Activated naive CD4-positive, alpha-beta T cell treated with anti-CD3 and anti-CD28 coated beads for 36 hours (primary cell): ENCODE data around the gene EXOSC7. TPM values are rescaled to one million over a fixed set of nuclear protein-coding genes. Genes with fewer than 3 reads are reported as not detected.
A peak's percentile ranks its signal among the peaks of the same experiment; 100 is the strongest.

Experiments
- CTCF ChIA-PET: fragments of 350-600 bp; sonication (Branson Sonifier 250); formaldehyde crosslinking; loops from one replicate; lab custom pipeline; 2021; ENCODE audit warnings: antibody characterized with exemption; lab: Charles Lee
- DNase-seq: peaks from one replicate; pipeline ENCODE4 v3.0.0-alpha.2; 2020
- H3K27ac Mint-ChIP-seq: one replicate; pipeline ENCODE4 v1.8.0; 2021; ENCODE audit warnings: mild to moderate bottlenecking, mixed read lengths
- H3K27me3 Mint-ChIP-seq: one replicate; pipeline ENCODE4 v1.8.0; 2021; ENCODE audit warnings: low read depth, mixed read lengths
- H3K36me3 Mint-ChIP-seq: one replicate; pipeline ENCODE4 v1.8.0; 2021; ENCODE audit warnings: low read depth, mixed read lengths
- H3K4me1 Mint-ChIP-seq: one replicate; pipeline ENCODE4 v1.8.0; 2021; ENCODE audit warnings: low read depth, mixed read lengths
- H3K4me3 Mint-ChIP-seq: one replicate; pipeline ENCODE4 v1.8.0; 2021; ENCODE audit warnings: mild to moderate bottlenecking, moderate library complexity, mixed read lengths
- H3K9me3 Mint-ChIP-seq: one replicate; pipeline ENCODE4 v1.8.0; 2021; ENCODE audit warnings: mixed read lengths
- intact Hi-C: fragments of 100-400 bp; cut with micrococcal nuclease; formaldehyde crosslinking; loops from one replicate; pipeline ENCODE4 v1.15.1; 2023
- total RNA-seq, 2 experiments: library from RNA; stranded (reverse); gene quantifications; one replicate each; pipeline ENCODE4 v1.2.3, GENCODE V29; 2021

Gene EXOSC7
- total RNA-seq, 2 experiments from 2014 or later: 61.4 to 64.7 TPM

DNA sequence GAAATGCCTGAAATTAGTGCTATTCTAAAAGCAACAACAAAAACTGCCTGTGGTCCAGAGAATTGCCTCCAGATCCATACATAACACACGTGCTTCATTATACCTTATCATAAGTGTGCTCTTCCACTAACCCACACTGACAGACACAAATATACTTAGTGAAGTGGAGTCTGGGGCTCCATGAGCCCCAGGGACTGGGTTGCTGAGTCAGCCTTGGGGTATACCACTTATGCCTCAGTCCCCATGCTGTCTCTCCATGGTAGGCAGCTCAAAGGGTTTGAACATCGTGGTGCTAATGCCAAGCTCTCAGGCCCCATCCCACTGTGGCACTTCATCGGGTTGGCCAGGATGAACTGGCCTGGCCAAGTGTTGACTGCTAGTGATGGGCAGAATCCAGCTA, 10.9 kb upstream of the EXOSC7 start:
- Mint-ChIP-seq H3K4me1 (peaks cover 64% of the 10 kb centered on the region), H3K27me3 (no peaks in the 10 kb centered on the region), H3K4me3 (no peak overlapping the region), H3K27ac (no peak overlapping the region), H3K9me3 (no peaks in the 10 kb centered on the region), H3K36me3 (no peaks in the 10 kb centered on the region)
- no peak for DNase-seq
- CTCF ChIA-PET: no interaction called here
- intact Hi-C loops: no loop called here

GRCh38 chr3:44966795-44967278, 9.2 kb upstream of the EXOSC7 start:
- H3K4me3 Mint-ChIP-seq: no peak overlapping the region
- DNase-seq: no peak
- no peaks in the 10 kb centered on the region for H3K9me3 Mint-ChIP-seq
- H3K27ac Mint-ChIP-seq: no peak overlapping the region
- peaks cover 2% of the 10 kb centered on the region for H3K36me3 Mint-ChIP-seq
- CTCF ChIA-PET: no interaction called here
- peaks cover 70% of the 10 kb centered on the region for H3K4me1 Mint-ChIP-seq
- intact Hi-C loops: no loop called here
- no peaks in the 10 kb centered on the region for H3K27me3 Mint-ChIP-seq

DNA sequence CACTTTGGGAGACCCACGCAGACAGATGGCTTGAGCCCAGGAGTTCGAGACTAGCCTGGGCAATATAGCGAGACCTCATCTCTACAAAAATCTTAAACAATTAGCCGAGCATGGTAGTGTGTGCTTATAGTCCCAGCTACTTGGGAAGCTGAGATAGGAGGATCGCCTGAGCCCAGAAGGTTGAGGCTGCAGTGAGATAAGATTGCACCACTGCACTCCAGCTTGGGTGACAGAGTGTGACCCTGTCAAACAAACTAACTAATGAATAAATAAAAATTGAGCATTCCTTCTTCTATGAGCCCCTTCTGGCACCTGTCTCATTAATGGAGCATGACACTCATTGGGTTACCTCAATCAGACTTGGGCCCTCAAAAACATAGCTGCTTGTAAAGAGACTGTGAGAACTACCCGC, 7.6 kb upstream of the EXOSC7 start:
- Mint-ChIP-seq H3K4me3 (no peak overlapping the region), H3K4me1 (peaks cover 68% of the 10 kb centered on the region), H3K9me3 (no peaks in the 10 kb centered on the region), H3K27me3 (no peaks in the 10 kb centered on the region), H3K36me3 (peaks cover 2% of the 10 kb centered on the region), H3K27ac (no peak overlapping the region)
- no peak for DNase-seq
- CTCF ChIA-PET: no interaction called here
- intact Hi-C loops: no loop called here

- Mint-ChIP-seq H3K27me3 (no peaks in the 10 kb centered on the region), H3K4me3 (no peak overlapping the region), H3K9me3 (no peaks in the 10 kb centered on the region), H3K27ac (no peak overlapping the region), H3K36me3 (peaks cover 2% of the 10 kb centered on the region), H3K4me1 (peaks cover 63% of the 10 kb centered on the region)
- DNase-seq: no peak
- CTCF ChIA-PET: no interaction called here
- intact Hi-C loops: no loop called here
Measured at GRCh38 chr3:44969154-44969827, 6.8 kb upstream of the EXOSC7 start.

- intact Hi-C loops: no loop called here
- CTCF ChIA-PET: no interaction called here
- no peak overlapping the region for H3K4me3 Mint-ChIP-seq
- H3K27ac Mint-ChIP-seq: no peak overlapping the region
- H3K4me1 Mint-ChIP-seq: peaks cover 67% of the 10 kb centered on the region
- H3K9me3 Mint-ChIP-seq: no peaks in the 10 kb centered on the region
- H3K27me3 Mint-ChIP-seq: no peaks in the 10 kb centered on the region
- peaks cover 2% of the 10 kb centered on the region for H3K36me3 Mint-ChIP-seq
- no peak for DNase-seq
Measured at GRCh38 chr3:44969828-44970179, 6.2 kb upstream of the EXOSC7 start.

GRCh38 chr3:44970926-44971490, 5.0 kb upstream of the EXOSC7 start:
- Mint-ChIP-seq H3K4me3 (no peak overlapping the region), H3K4me1 (peaks cover 66% of the 10 kb centered on the region), H3K36me3 (peaks cover 2% of the 10 kb centered on the region), H3K27ac (no peak overlapping the region), H3K27me3 (no peaks in the 10 kb centered on the region), H3K9me3 (no peaks in the 10 kb centered on the region)
- intact Hi-C loops: no loop called here
- no peak for DNase-seq
- CTCF ChIA-PET: no interaction called here

DNA sequence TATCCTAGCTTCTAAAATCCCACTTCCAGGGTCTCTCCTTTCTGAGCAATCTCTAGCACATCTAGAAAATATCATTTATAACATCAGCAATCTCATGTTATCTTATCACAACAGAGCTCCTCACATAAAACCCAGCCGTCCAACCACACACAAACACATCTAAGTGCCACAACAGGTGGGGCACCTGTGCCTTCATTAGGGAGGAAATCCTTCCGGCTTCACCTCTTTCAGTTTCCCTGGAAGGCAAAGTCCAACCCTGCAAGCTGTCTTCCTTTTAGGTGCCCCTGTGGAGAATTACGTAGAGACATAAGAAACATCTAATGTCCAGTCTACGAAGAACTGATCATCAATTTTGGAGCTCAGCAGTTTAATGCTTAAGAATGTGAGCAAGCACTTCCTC, 1.6 kb upstream of the EXOSC7 start:
- Mint-ChIP-seq H3K36me3 (peaks cover 6% of the 10 kb centered on the region), H3K4me1 (peaks cover 60% of the 10 kb centered on the region), H3K4me3 (peak overlapping the region; percentile 96), H3K27ac (no peak overlapping the region), H3K27me3 (no peaks in the 10 kb centered on the region), H3K9me3 (no peaks in the 10 kb centered on the region)
- no peak for DNase-seq
- intact Hi-C loops: no loop called here
- CTCF ChIA-PET: no interaction called here

DNA sequence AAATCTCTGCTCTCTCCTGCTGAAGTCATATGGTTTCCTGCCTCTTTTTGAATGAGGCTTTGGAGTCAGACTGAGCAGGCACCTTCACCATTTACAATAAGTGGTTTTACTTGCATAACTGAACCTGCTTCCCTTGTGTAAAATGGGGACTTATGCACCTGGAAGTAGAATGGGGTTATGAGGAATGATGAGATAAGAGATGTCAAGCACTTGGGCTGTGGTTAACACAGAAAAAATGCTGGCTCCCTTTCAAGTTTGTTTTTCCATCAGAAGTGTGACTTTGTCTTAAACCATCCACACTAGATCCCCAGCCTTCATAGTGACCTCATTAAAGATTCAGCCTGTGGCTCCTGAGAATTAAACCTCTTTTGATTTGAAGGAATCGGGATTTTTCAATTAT, 5.2 kb downstream of the EXOSC7 start:
- Mint-ChIP-seq H3K4me3 (no peak overlapping the region), H3K9me3 (no peaks in the 10 kb centered on the region), H3K36me3 (peaks cover 20% of the 10 kb centered on the region), H3K27ac (peak overlapping the region; percentile 53), H3K4me1 (peaks cover 81% of the 10 kb centered on the region), H3K27me3 (no peaks in the 10 kb centered on the region)
- DNase-seq: no peak
- intact Hi-C loops: loop anchor here (1.0 to 5.0 kb wide), 2 partner anchors 15 to 686 kb away; no protein-coding TSS in a partner anchor
- CTCF ChIA-PET: interaction anchor here (4.4 kb wide), 1 partner anchor 12 kb away, joined by 29 read pairs; no protein-coding TSS in a partner anchor

GRCh38 chr3:44981751-44982150, 5.7 kb downstream of the EXOSC7 start:
- H3K4me1 Mint-ChIP-seq: peaks cover 83% of the 10 kb centered on the region
- H3K36me3 Mint-ChIP-seq: peaks cover 20% of the 10 kb centered on the region
- H3K27me3 Mint-ChIP-seq: no peaks in the 10 kb centered on the region
- intact Hi-C loops: loop anchor here (1.0 to 5.0 kb wide), 2 partner anchors 15 to 686 kb away; no protein-coding TSS in a partner anchor
- no peaks in the 10 kb centered on the region for H3K9me3 Mint-ChIP-seq
- peak; percentile 24 for DNase-seq
- CTCF ChIA-PET: interaction anchor here (1.3 to 4.4 kb wide), 2 partner anchors 12 to 67 kb away, joined by 3 to 29 read pairs; no protein-coding TSS in a partner anchor
- H3K4me3 Mint-ChIP-seq: peak overlapping the region; percentile 20
- H3K27ac Mint-ChIP-seq: peak overlapping the region; percentile 53

DNA sequence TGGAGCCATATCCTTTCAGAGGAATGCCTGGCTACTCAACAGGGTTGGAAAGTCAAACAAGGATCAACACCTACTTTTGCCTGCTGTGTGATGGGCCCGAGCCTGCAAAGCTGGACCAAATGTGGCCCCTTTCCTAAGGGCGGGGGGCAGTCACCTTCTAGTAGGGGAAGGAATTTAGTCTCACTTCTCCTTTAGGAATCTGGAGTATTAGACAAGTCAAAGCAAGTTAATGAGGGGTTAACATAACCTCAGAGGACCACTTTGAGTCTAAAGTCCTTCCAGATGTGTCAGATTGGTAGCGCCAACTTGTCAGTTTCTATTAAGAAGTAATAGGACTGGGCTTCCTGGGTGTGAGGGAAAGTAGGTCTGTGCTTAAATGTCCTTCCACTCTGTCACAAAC, 6.8 kb downstream of the EXOSC7 start:
- intact Hi-C loops: loop anchor here (5.0 kb wide), 1 partner anchor 684 kb away; no protein-coding TSS in a partner anchor
- H3K9me3 Mint-ChIP-seq: no peaks in the 10 kb centered on the region
- no peak for DNase-seq
- no peak overlapping the region for H3K27ac Mint-ChIP-seq
- CTCF ChIA-PET: interaction anchor here (1.3 to 4.4 kb wide), 2 partner anchors 11 to 68 kb away, joined by 3 to 29 read pairs; no protein-coding TSS in a partner anchor
- H3K4me3 Mint-ChIP-seq: no peak overlapping the region
- H3K4me1 Mint-ChIP-seq: peaks cover 83% of the 10 kb centered on the region
- no peaks in the 10 kb centered on the region for H3K27me3 Mint-ChIP-seq
- H3K36me3 Mint-ChIP-seq: peaks cover 20% of the 10 kb centered on the region

DNA sequence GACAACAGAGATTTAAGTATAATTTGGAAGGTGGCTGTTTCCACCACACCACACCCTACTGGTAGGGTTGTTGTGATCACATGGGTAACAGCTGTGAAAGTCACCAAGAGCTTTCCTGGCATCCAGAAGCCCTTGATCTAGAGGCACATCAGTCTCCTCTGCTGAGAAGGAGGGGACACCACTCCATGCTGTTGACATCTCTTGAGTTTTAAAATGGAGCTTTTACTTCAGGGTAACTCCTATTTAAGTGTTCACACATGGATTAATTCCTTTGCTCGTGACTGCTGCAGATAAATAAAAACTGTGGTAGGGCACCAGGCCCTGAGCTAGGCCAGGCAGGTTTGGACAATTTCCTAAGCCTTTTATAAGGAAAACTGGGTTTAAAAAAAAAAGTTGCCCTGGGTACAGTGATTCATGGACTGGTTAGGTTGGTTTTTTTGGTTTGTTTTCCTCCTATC, 7.5 kb downstream of the EXOSC7 start:
- Mint-ChIP-seq H3K4me3 (no peak overlapping the region), H3K9me3 (no peaks in the 10 kb centered on the region), H3K27ac (no peak overlapping the region), H3K36me3 (peaks cover 19% of the 10 kb centered on the region), H3K4me1 (peaks cover 78% of the 10 kb centered on the region), H3K27me3 (no peaks in the 10 kb centered on the region)
- no peak for DNase-seq
- intact Hi-C loops: loop anchor here (5.0 kb wide), 1 partner anchor 684 kb away; no protein-coding TSS in a partner anchor
- CTCF ChIA-PET: interaction anchor here (4.4 kb wide), 1 partner anchor 10 kb away, joined by 29 read pairs; no protein-coding TSS in a partner anchor

- DNase-seq: no peak
- intact Hi-C loops: loop anchor here (5.0 kb wide), 1 partner anchor 683 kb away; no protein-coding TSS in a partner anchor
- H3K4me3 Mint-ChIP-seq: no peak overlapping the region
- CTCF ChIA-PET: interaction anchor here (4.4 kb wide), 1 partner anchor 9 kb away, joined by 29 read pairs; no protein-coding TSS in a partner anchor
- H3K27ac Mint-ChIP-seq: no peak overlapping the region
- H3K27me3 Mint-ChIP-seq: no peaks in the 10 kb centered on the region
- H3K36me3 Mint-ChIP-seq: peaks cover 23% of the 10 kb centered on the region
- no peaks in the 10 kb centered on the region for H3K9me3 Mint-ChIP-seq
- H3K4me1 Mint-ChIP-seq: peaks cover 75% of the 10 kb centered on the region
Measured at GRCh38 chr3:44984335-44984734, 8.3 kb downstream of the EXOSC7 start.
